Activated naive CD4-positive, alpha-beta T cell (primary cell): ENCODE data around the gene CFAP91.

Experiments
- DNase-seq, 4 experiments: peaks; one replicate each; lab custom pipeline; 2025; lab: John Stamatoyannopoulos, UW

CFAP91 gene

DNA sequence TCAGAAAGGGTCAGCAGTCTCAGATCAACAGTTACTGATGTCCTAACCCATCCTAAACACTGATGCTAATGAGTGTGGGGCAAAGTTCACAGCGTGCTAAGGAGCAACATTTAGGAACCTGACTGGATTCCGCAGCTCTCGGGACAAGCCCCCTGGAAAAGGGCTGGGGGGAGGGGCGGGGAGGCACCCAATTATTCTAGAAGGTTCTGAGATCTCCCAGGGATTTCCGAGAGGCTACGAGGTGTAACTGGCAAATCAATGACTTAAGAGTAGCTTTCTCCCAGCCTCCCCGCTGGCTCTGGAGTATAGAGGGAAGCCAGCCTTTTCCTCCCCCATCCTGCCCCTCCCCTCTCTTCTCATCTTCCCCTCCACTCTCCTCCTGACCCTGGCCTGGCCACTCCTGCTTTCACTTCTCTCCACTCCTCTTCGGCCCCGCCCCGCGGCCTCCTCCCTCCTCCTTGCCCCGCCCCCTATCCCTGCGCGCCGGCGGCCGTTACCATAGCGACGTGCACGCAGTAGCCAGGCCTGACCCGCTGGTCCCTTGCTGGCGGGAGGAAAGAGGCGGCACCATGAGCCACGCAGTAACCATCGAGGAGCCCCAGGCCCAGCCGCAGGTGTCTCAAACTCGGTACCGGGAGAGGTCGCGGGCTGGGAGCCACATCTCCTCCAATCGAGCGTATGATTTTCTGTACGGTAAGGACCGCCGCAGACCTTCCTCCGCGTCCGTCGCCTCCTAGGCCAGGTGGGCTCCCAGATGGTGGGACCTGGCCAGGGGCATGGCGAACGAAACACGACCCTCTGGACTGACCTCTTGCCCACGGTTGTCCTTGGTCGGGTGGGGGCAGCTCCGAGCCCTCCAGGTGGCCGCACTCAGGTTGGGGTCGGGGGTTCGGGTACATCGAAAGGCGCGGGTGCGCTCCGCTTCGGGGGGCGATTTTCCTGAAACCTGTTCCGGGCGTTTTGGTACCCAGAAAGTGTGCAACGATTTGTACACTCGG lies at the start of gene CFAP91:
CFAP91 (plus strand) TSS at position 493 of the 998 bp plus-strand sequence; CDS start at position 570, 77 bp downstream.
- DNase-seq, result peak; percentile 4 to 65 (median 40)

DNA sequence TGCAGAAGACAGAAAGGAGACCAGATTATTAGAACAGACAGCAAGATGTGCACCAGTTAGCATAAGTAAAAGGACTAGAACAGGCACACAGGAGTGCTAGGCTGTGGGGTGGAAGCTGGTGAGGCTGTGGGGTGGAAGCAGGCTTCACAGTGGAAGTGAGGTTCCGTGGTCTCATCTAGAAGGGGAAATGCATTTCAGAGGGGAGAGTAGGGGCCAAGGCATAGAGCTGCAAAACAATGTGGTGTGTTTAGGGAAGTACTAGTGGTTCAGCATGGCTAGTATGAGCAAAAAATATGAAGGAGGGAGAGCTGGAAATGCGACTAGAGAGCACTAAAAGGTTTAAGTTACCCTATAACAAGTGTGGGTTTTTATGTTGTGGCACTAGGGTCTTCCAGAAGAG lies 48.9 kb upstream of the CFAP91 start:
- no peak for DNase-seq

DNA sequence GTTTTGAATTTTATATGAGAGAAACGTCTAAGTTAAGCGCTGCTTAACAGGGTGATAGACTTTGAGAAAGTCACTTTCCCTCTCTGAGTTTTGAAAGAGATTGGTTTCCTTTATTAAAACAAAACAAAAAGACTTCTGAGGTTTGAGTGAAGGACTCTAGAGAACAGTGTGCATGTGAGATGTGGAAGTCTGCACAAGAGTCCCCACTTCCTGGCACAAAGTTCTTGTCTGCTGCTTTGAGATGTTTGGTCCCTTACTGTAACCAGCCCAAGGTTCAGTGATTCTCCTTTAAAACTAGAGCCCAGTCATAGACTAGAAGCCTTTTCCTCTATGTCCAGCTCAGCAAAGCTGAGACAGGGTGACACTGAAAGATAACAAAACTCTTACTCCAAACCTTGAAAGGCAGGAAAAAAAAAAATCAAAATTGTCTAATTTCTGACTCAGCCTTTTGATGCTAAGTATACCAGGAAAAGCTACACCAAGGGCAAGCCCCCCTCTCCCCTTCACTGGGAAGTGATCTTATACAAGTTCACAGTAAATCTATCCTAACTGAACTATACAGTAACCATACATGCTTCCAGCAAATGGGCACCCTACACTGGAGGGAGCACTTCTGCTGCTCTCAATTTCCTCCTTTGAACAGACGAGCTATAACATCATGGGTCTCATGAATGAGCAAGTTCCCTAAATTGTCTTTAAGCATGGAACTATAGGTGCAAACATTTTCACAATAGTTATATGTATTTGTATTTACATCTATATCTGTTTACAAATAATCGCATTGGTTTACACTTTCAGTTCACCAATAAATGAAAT lies 44.7 kb upstream of the CFAP91 start:
- DNase-seq, result no peak

DNA sequence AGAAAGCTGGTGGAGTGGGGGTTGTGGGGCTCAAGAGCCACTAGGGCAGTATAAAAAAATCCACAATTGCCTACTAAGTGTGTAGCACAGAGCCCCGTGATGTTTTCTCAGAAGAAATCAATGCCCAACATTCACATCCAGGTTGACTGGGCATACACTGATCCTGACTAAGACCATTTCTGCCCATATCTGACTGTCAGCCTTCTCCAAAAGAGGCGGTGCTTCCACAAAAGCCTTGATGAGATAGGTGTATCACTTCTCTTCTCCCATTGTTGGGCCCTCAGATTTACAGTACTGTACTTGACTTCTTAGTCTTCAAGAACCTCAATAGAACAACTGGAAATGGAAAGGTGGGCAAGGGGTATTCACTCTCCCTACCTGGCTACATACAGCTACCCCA lies 43.8 kb upstream of the CFAP91 start:
- DNase-seq, result no peak

DNA sequence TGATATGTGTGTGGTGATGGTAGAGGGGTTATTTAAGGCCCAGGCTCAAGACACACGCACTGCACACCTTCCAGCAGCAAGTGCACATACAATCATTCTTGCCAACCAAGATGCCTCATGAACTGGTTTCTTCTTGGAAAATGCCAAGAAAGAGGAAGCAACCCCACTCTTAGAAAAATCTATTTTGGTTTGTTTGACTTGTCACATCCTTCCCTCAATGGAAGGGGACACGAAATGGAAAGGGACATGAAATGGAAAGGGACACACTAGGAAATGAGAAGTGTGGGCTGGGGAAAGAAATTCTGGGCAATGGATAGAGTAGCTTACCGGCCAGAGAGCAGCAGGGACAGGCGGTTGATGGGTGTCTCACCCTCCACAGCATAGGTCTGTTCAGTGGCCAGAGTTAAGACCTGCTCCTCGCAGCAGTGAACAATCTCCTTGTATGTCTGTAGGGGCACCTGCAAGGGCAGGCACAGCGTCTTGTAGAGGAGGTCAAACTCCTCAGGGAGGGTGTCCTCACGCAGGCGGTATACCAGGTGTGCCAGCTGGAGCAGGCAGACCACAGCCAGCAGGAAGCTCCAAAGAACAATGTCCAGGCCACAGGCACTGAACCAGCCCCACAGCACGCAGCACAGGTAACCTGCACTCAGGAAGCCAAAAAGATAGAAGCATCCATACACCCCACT lies 43.1 kb upstream of the CFAP91 start:
- no peak for DNase-seq

DNA sequence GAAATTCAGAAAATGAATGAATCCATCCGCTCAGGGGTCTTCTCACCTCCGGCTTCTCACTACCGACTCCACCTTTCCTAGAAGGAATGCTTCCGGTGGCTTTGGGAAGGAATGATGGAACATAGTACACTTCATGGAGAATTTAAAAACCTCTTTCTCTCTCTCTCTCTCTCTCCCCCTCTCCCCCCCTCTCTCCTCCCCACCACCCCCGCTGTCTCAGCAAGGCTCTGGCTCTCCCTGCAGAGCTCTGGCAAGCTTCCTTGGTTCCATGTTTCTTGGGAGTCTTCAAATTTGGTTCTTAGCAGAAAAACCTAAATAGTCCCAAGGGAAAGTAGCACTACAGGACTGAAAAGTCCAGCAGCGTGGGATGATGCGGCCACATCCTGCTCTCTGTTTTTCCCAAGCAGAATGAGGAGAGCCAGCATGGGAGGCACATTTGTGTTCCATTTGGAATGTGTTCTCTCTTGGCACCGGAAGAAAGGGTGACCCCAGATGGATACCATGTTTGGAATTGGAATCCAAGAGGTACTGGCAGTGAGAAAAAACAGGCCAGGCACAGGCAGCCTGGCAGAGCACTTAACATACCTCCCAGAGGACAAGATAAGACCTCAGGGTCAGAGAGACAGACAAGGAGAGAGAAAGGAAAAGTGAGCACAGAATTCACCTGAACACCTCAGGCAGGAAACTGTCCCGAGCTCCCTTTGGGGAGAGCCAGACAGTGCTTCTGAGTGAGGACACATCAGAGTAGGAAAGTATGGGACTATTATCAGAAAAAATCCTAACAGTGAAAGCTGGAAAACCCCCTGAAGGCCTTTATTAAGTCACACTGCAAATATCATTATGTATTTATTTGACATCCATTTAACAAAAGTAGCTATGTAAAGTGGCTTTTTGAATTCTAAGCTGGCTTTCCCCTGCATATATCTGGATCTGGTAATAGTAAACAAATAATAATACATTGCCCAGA lies 42.1 kb upstream of the CFAP91 start, which contains the start of gene POPDC2:
POPDC2 (minus strand) TSS at position 116 of the 967 bp plus-strand sequence. CDS start 166 bp downstream, outside the sequence.
- no peak for DNase-seq

DNA sequence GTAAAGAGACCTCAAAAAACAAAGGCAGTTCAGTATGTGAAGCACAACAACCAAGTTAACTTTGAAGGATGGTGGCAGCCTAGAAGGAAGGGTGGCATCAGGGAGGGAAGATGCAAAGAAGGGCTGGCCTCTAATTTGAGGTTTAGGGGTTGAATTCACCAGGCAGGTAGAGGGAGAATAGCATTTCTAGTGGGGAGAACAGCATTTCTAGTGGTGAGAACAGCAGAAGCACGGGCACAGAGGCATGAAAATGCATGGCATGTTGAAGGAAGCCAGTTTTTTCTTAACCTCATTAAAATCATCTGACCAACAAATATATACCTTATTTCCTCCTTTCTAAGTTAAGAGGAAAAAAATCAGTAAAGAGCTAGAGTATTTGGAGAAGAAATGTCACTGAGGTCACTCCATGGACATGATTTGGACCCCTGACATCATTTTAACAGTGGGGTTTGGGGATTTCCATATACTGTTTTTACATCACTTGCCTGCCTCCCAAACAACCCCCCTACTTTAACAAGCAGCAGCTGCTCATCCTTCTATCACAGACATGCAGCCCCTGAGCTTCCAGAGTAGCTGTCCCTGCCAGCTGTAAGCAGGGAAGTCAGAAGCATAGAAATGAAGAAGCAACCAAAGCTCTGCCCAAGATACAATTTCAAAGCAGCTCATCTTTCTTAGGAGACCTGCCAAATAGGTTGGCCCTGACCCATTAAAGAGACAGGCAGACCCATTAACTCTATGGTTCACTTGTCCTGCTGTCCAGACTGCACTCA lies 40.0 kb upstream of the CFAP91 start:
- no peak for DNase-seq

DNA sequence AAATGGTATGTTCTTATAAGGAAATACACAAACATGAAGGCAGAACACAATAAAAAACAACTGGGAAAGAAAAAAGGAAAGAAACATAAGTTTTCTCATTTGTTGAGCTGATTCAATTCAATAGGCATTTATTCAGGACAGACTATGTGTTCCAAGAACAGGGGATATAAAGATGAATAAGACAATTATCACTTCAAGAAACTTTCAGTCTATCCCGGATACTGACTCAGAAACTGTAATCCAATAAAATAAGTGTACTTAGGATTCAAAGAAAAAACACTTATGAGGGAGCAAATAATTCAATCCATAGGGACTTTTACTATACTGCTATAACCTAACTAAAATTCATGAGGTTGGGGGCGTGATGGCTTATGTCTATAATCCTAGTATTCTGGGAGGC lies 38.9 kb upstream of the CFAP91 start:
- DNase-seq, result no peak

DNA sequence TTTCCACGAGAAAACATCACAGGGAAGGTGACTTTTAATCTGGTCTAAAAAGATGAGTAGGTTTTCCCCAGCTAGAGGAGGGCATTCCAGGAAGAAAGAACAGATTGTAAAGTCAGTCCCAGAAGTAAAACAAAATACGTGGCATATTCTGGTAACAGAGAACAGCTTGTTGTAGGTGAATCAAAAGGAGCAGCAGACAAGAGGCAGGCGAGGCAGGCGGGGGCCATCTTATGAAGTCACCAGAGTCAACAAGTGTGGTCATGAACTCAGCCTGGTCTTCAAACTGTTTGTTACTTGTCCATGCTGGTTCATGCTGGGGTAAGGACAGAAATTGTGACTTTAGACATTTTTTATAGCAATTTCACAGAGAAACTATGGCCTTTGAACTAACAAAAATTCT lies 38.5 kb upstream of the CFAP91 start:
- DNase-seq, result no peak

DNA sequence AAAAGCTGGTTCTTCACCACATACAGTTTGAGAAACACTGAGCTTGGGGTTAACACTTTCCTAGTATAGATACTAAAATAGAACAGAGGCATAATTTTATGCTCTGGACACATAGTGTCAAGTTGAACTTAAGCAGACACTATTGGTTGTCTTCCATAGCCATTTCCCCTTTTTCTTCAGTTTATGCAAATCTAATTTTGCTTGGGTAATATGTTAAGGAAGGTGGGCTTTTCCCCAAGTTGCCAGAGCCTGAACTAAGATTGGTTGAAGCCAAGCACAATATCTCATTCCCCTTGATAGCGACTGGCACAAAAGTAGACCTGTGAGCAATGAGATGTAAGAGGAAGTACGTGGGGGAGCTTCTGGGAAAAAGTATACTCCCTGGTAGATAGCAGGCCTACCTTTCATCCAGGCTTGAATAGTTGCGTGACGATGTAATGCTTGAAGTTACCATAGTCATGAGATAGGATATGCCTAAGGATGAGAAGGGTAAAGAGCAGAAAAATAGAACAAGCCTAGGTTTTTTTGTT lies 37.9 kb upstream of the CFAP91 start:
- DNase-seq, result no peak

DNA sequence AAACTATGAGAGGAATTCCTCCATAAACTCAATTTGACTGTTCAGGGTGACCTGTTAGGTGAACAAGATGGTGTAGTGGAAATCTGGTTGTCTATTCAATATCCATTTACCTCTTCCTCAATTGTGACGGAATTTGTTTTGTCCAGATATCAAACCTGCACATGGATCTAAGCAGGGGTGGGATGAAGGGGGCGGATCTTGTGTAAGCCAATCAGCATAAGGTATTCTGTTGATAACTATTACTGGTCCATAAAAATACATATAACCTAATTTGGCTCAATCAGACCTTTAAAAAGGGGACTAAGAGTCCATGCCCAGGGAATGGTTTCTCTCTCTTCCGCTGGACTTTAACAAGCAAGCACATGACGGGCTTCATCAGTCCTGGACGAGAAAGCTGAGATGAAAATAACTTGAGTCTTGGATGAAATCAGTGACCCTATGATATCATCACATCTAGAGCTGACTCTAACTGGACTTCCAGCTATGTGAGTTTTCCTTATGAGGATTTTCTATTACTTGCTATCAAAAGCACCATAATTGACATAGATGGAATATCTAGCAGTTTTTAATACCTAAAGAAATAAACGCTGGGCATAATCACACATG lies 36.8 kb upstream of the CFAP91 start:
- no peak for DNase-seq

DNA sequence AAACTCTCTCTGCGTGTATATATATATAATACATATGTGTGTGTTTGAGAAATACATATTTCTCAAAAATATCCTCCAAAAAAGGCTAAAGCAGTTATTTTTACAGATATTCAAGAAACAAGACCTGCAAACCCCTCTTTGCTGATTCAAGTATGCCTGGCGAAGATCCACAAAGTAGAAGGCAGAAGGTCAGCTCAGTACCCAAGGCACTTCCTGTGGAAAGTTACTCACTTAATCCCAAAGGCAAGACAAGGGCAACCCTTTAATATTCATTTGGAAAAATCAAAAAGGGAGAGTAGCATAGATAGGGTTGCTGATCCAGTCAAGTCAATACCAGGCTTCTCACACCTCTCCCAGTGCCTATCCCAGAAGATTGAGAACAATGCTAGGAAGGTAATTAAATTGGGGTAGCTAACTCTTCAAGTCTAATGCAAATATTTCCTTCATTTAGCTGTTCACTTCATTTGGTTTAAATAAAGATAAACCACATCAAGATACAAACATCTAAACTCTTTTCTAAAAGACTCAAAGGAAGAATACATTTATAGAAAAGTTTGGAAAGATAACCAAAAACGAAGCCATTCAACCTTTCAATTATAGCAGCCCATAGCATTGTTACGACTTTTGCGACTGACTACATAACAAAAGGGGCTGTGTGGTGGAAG lies 32.8 kb upstream of the CFAP91 start:
- no peak for DNase-seq

DNA sequence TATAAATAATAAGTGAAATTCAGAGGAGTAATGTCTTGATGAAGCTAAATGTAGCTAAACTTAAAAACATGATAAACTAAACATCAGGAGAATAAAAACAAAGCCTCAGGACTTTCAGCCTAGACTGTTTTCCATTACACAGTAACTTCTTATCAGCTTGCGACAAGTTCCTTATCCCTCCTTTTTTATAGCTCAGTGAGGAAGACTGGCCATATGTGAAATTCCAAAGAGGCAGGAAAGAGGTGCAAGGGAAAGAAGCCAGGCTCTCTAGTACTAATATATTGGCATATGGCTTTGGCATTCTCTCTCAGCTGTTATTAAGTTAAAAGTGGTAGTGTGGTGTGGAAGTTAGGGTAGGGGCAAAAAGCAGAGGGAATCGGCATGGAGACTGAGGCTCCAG lies 30.0 kb upstream of the CFAP91 start:
- DNase-seq, result no peak

DNA sequence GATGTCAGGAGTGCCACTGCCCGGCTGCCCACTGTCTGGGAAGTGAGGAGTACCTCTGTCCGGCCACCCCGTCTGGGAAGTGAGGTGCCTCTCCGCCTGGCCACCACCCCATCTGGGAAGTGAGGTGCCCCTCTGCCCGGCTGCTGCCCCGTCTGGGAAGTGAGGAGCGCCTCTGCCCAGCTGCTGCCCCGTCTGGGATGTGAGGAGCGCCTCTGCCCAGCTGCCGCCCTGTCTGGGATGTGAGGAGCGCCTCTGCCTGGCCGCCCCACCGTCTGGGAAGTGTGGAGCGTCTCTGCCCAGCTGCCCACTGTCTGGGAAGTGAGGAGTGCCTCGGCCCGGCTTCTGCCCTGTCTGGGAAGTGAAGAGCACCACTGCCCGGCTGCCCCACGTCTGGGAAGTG lies 28.9 kb upstream of the CFAP91 start:
- no peak for DNase-seq

DNA sequence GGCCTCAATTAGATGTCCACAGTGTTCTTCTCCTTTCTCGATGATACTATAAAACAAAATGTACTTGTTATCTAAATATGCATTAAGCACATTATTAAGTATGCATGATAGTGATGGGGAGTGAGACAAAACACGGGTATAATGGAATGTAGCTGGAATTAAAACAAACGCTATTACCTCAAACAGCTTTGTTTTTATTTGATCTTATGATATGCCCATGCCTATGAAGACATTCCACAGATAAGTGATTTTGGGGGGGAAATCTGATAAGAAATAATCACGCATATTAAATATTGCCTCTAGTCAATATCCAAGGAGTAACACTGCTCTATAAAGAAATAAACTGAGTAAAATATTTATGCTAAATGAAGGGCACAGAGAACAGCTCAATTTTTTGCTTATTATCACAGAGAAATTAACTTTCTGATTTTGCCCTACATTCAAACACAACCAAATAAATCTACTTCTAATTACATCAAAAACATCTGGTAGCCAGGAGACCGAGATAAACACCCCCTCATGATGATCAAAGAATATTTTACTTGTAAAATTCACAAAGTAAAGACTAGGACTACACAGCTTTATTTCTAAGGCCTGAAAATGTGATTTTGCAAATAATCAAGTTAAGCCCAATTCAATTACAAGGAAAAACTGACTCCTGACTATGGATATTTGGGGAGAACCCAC lies 27.5 kb upstream of the CFAP91 start:
- no peak for DNase-seq

DNA sequence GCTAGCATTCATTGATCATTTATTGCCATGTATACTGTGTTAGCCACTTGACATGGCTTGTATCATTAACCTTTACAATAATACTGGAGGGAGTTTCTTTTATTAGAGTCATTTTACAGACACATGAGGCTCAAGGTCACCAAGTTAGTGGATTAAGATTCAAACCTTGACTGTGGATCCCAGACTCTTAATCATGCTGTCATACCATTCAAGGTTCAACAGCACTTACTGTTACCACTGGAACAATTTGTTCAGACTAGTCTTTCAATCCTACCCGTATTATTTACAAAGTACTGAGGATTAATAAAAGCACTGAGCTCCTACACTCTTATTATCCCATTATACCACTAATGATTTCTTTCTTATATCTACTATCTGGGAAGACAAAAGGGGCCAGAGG lies 26.8 kb upstream of the CFAP91 start:
- no peak for DNase-seq

DNA sequence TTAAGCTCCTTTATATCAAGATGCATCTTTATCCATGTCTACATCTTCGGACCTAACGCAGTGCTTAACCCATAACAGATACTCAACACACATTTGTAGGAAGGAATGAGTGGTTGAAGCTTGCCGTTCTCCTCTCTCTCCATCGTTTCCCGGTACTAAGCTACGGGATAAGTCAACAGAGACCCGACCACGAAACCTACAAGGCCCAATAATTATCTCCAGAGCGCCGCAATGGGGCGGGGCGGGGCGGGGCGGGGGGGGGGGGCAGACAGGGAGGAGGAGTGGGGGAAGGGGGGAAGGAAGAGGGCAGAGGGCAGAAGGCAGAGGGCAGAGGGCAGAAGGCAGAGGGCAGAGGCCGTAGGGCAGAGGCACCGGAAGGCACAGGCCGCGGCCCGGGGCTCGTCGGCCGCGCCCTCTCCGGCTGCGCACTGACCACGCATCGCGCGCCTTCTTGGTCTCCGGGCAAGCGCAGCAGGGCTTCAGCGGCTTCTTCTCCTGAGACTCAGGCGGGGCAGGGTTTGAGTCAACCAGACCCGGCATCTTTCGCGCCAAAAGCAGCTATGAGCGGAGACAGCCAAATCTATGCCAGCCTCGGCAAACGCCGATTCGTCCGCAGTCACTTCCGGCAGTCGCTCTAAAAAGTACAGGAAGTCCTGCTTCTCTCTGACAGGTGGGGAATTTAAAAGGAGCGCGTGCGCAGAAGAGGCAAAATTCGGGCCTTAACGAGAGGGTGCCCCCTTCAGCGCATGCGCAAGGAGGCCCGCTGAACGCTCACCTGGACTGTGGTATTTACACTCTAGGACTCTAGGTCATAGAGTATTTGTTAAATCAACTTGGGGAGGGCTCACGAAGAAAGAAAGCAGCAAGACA lies 25.8 kb upstream of the CFAP91 start, which contains the start of gene COX17:
COX17 (minus strand) TSS at position 636 of the 870 bp plus-strand sequence; CDS start at position 540, 96 bp downstream.
- DNase-seq, result peak; percentile 79 to 88 (median 86)
